HG03097 (cell line): Measurements from ENCODE around the gene CHRNE.
"Not testable (repeated sequence)": the region's sequence is repeated elsewhere in the genome, so short reads cannot be mapped to it uniquely, and the experiment has no call there.

Experiments
- ATAC-seq: cut with Tn5 transposase; IDR thresholded peaks from one replicate; pipeline ENCODE4 v1.9.1; 2021; ENCODE audit not compliant: unreplicated experiment, low FRiP score

Gene CHRNE

DNA sequence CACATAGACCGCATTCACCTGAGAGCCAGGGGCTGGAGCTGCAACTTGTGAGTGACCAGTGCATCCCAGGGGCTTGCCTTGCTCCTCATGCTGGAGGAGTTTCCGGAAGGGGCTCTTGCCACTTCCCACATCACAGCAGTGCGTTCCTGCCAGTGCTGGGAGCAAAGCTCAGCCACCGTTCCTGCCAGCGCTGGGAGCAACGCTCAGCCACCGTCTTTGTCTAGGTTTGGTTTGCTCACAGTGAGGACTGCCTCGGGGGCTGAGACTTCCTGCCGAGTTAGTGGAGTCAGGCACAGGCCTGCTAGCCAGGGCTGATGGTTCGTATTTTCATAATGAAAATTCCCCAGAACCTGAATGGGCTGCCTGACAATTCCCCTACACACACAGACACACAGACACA is 5.4 kb upstream of the CHRNE start:
- ATAC-seq = no peak

DNA sequence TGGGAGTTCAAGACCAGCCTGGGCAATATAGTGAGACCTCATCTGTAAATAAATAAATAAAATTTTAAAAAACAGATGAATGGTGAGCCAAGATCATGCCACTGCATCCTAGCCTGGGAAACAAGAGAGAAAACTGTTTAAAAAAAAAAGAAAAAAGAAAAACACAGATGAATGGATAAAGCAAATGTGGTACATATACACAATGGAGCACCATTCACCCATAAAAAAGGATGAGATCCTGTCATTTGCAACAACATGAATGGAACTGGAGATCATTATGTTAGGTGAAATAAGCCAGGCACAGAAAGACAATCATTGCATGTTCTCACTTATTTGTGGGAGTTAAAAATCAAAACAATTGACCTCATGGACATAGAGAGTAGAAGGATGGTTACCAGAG is 3.7 kb upstream of the CHRNE start:
- not testable (repeated sequence) for ATAC-seq

GRCh38 chr17:4902540-4902939 is 358 bp downstream of the CHRNE start:
- no peak for ATAC-seq

DNA sequence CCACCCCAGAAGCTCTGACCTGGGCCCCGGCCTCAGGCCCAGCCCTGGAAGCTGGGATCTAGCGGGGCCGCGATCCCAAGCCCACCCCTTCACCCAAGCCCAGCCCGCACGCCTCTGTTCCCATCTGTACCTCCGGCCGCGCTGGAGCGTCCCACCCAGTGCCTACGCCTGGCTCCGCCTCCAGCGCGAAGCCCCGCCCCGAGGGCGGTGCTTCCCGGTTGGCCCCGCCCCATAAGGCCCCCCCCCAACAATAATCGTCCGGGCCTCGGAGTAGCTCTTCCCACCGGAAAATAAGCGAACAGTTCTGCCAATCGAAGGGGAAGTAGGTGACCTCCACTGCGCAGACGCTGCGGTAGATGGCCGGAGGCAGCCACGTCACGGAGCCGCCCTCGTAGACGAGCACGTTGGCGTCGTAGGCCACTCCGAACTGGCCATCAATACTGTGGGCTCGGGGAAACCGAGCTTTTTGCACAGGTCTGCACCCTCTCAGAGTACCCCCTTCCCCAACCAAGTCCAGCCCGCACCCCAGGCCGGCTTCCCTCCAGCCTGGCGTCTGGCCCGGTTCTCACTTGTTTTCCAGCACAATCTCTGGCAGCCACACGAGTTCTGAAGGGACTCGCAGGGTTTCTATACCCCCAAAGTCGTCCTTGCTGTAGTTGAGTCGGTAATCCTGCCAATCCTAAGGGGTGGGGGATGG is 1.1 kb downstream of the CHRNE start:
- no peak for ATAC-seq

- no peak for ATAC-seq
These were observed 1.7 kb downstream of the CHRNE start for GRCh38 chr17:4901108-4901647.

- no peak for ATAC-seq
These were observed 2.4 kb downstream of the CHRNE start for GRCh38 chr17:4900231-4901107.

DNA sequence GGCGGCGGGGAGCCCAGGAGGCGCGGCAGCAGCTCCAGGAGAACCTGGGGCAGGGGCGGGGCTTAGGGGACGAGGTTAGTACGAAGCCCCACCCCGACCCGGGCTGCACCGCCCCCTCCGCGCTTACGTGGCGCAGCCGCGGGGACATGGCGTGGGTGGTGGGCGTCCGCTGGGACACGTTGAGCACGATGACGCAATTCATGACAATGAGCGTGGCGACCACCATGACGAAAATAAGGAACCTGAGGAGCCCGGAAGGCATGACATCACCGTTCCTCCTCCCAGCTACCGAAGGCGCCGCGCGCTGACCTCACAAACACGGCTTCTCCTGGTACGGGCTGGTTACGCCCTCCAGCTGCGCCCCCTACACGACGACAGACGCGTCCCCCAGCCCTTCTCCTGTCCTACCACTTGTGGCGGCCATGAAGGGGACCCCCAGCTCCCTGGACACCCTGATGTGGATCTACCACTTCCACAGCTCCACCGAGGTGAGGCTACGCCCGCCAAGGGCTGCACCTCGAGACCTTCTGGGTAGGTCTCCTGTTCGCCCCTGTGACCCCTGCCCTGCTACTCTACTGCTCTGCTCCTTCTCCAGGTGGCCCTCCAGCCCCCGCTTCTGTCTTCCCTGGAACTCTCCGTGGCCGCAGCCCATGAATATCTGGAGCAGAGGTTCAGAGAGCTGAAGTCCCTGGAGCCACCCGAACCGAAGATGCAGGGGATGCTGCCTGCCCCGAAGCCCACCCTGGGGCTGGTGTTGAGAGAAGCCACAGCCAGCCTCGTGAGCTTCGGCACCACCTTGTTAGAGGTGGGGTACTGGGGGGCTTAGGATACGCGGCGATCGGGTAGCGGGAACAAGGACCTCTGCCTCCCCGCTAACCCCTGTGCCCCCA is 3.3 kb downstream of the CHRNE start, which contains the start of gene C17orf107:
TSS of gene C17orf107 (plus strand) at position 196 of the 890 bp plus-strand sequence. CDS start at position 423, 227 bp downstream.
- ATAC-seq = no peak

- ATAC-seq = no peak
These were observed 4.0 kb downstream of the CHRNE start for GRCh38 chr17:4898927-4899326.

GRCh38 chr17:4898351-4898750 is 4.5 kb downstream of the CHRNE start:
- ATAC-seq = no peak

DNA sequence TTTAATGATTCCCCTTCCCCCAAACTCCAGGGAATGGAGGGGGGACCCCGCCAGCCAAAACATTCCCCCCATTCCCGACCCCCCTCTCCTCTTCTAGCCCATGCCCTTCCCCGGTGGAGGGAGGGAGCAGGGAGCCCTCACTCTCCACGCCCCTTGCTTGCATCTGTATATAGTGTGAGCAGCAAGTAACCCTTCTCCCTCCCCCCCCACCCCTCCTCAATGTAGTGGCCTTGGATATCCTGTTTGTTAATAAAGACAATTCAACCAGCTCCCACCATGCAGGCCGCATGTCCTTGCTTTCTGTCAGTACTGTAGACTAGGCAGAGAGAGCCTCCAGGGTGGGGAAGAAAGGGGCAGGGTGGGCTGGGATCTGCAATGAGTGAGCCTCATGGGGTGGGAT is 5.1 kb downstream of the CHRNE start:
- ATAC-seq = no peak

- ATAC-seq = no peak
These were observed 5.7 kb downstream of the CHRNE start for GRCh38 chr17:4897198-4897687.

DNA sequence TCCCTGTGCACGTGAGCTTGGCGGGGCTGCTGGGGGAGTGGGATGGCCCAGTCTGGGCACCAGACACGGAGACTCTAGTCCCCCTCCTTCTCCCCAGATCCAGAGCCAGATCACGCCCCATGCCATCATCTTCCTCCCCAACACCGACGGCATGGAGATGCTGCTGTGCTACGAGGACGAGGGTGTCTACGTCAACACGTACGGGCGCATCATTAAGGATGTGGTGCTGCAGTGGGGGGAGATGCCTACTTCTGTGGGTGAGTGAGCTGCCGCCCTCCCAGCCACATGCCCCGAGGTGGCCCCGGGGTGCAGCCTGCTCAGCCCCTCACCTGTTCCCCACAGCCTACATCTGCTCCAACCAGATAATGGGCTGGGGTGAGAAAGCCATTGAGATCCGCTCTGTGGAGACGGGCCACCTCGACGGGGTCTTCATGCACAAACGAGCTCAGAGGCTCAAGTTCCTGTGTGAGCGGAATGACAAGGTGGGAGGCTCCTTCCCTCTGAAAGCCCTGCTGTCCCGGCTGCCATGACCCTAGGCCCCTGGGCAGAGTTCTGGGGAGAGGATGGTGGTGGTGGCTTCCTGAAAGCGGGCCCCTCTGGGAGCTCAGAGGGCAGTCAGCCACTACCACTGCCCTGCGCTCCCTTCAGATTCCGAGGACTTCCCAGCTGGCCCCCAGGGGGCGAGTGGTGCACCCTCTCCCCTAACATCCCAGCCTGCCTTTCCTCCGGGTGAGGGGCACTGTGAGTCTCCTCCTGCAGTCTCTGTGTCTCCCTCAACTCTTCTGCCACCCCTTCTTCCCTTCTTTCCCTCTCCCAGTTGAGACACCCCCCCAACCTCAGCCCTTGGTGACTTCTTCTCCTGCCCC is 6.3 kb downstream of the CHRNE start:
- no peak for ATAC-seq

DNA sequence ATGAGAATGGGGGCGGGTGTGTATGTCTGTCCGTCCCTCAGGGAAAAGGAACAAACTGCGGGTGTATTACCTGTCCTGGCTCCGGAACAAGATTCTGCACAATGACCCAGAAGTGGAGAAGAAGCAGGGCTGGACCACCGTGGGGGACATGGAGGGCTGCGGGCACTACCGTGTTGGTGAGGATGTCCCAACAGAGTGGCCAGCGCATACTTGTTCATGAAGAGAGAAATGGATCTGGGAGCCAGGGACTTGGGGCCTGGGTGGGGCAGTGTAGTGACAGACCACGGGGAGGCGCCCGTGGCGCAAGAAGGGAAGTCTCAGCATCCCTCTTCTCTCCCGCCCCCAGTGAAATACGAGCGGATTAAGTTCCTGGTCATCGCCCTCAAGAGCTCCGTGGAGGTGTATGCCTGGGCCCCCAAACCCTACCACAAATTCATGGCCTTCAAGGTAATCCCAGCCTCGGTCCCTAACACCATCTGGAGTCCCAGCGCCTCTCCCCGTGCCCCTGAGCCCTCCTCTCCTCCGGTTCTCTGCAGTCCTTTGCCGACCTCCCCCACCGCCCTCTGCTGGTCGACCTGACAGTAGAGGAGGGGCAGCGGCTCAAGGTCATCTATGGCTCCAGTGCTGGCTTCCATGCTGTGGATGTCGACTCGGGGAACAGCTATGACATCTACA is 7.1 kb downstream of the CHRNE start:
- no peak for ATAC-seq

DNA sequence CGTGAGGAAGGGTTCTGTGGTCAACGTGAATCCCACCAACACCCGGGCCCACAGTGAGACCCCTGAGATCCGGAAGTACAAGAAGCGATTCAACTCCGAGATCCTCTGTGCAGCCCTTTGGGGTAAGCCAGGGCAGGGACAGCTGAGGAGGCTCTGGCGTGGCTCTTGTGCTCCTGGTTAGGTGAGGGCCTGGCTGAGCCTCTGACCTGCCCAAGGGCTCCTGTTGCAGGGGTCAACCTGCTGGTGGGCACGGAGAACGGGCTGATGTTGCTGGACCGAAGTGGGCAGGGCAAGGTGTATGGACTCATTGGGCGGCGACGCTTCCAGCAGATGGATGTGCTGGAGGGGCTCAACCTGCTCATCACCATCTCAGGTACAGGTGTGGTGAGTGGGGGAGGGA is 7.8 kb downstream of the CHRNE start:
- ATAC-seq = no peak

GRCh38 chr17:4893721-4894560 is 9.0 kb downstream of the CHRNE start:
- ATAC-seq = no peak

GRCh38 chr17:4893272-4893671 is 9.6 kb downstream of the CHRNE start:
- ATAC-seq = no peak

DNA sequence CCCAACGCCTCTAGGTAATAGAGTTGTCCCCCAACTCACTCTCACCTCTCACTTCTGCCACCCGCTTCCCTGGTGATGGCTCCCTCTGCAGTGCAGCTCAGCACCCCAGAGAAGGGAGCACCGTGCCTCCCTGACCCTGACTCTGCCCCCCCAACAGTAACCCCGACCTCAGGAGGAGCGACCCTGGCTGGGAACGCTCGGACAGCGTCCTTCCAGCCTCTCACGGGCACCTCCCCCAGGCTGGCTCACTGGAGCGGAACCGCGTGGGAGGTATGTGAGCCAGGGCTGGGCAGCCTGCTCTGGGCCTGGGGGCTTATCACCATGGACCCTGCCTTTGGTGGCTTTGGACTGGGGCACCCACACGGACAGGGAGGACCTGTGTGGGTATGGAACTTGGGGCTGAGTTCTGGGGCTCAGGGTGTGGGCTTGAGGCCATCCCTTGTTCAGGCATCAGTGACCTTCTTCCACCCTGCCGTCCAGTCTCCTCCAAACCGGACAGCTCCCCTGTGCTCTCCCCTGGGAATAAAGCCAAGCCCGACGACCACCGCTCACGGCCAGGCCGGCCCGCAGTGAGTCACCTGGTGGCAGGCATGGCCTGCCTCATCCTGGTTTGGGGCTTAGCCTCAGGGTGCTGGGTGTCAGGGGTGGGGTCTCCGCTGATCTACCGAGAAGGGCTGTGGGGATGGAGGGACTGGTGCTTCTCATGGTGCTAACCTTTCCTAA is 10.2 kb downstream of the CHRNE start:
- no peak for ATAC-seq
